Naive thymus-derived CD4-positive, alpha-beta T cell (primary cell): ENCODE data around the gene SANBR. TPM values are rescaled to one million over a fixed set of nuclear protein-coding genes. Genes with fewer than 3 reads are reported as not detected.
"Not testable (repeated sequence)": the region's sequence is repeated elsewhere in the genome, so short reads cannot be mapped to it uniquely, and the experiment has no call there.

Experiments
- ATAC-seq: fragments of 150-1000 bp; cut with Tn5 transposase; 2 replicates; pipeline ENCODE4 v1.10.0; 2021; ENCODE audit warnings: mild to moderate bottlenecking, moderate library complexity
- CTCF ChIA-PET: fragments of 350-600 bp; sonication (Branson Sonifier 250); formaldehyde crosslinking; loops from one replicate; lab custom pipeline; 2021; ENCODE audit warnings: antibody characterized with exemption; lab: Charles Lee
- POLR2A ChIA-PET: fragments of 350-600 bp; sonication (Branson Sonifier 250); formaldehyde crosslinking; loops from one replicate; lab custom pipeline; 2021; ENCODE audit warnings: antibody characterized with exemption, inconsistent platforms; lab: Charles Lee
- DNase-seq, 9 donors: peaks; one replicate each; pipeline versions ENCODE4 v3.0.0 to v3.0.0-alpha.2; 2020 to 2022; ENCODE audit warnings: mixed read lengths in 1 of 9
- H3K27ac ChIP-seq: one replicate; pipeline ENCODE4 v1.7.0; 2013; ENCODE audit warnings: mild to moderate bottlenecking, low read depth, low read length, moderate library complexity
- H3K27me3 ChIP-seq, 2 donors: one replicate each; pipeline ENCODE4 v1.7.0; 2013; ENCODE audit warnings: low read length in 2 of 2, mild to moderate bottlenecking in 2 of 2, moderate library complexity in 2 of 2; ENCODE audit not compliant: control insufficient read depth in 2 of 2, insufficient read depth in 2 of 2
- H3K36me3 ChIP-seq, 3 experiments: 1 replicate in 2 of 3; 2 replicates in 1 of 3; pipeline ENCODE4 v1.7.0; 2013; ENCODE audit warnings: low read length in 3 of 3, mild to moderate bottlenecking in 3 of 3, moderate library complexity in 1 of 3; ENCODE audit not compliant: insufficient read depth in 3 of 3, control insufficient read depth in 2 of 3
- H3K4me1 ChIP-seq, 2 donors: one replicate each; pipeline ENCODE4 v1.7.0; 2013; ENCODE audit warnings: low read length in 2 of 2, mild to moderate bottlenecking in 2 of 2, moderate library complexity in 1 of 2; ENCODE audit not compliant: control insufficient read depth in 2 of 2, insufficient read depth in 2 of 2
- H3K4me3 ChIP-seq: 2 replicates; pipeline ENCODE4 v1.7.0; 2013; ENCODE audit warnings: mild to moderate bottlenecking, low read length
- H3K9me3 ChIP-seq, 3 experiments: 1 replicate in 2 of 3; 2 replicates in 1 of 3; pipeline ENCODE4 v1.7.0; 2013; ENCODE audit warnings: low read length in 3 of 3; ENCODE audit not compliant: control insufficient read depth in 2 of 3
- H3K27ac Mint-ChIP-seq, 9 donors: one replicate each; pipeline ENCODE4 v1.8.0; 2020 to 2022; ENCODE audit warnings: mixed read lengths in 9 of 9, mild to moderate bottlenecking in 8 of 9, moderate library complexity in 5 of 9, inconsistent platforms in 2 of 9
- H3K27me3 Mint-ChIP-seq, 5 donors: one replicate each; pipeline ENCODE4 v1.8.0; 2021 to 2022; ENCODE audit warnings: mixed read lengths in 5 of 5, mild to moderate bottlenecking in 1 of 5
- H3K36me3 Mint-ChIP-seq, 5 donors: one replicate each; pipeline ENCODE4 v1.8.0; 2020 to 2022; ENCODE audit warnings: mixed read lengths in 5 of 5, mild to moderate bottlenecking in 3 of 5, inconsistent platforms in 1 of 5
- H3K4me1 Mint-ChIP-seq, 7 donors: one replicate each; pipeline ENCODE4 v1.8.0; 2020 to 2022; ENCODE audit warnings: mixed read lengths in 7 of 7, mild to moderate bottlenecking in 3 of 7, inconsistent platforms in 1 of 7
- H3K4me3 Mint-ChIP-seq, 10 donors: one replicate each; pipeline ENCODE4 v1.8.0; 2020 to 2022; ENCODE audit warnings: mild to moderate bottlenecking in 10 of 10, mixed read lengths in 10 of 10, moderate library complexity in 6 of 10, inconsistent platforms in 2 of 10
- H3K9me3 Mint-ChIP-seq, 11 donors: one replicate each; pipeline ENCODE4 v1.8.0; 2020 to 2022; ENCODE audit warnings: mixed read lengths in 11 of 11, mild to moderate bottlenecking in 4 of 11, inconsistent platforms in 1 of 11, moderate library complexity in 1 of 11
- intact Hi-C, 2 donors: fragments of 100-400 bp; cut with micrococcal nuclease; formaldehyde crosslinking; loops; one replicate each; pipeline ENCODE4 v1.15.1; 2023
- polyA plus RNA-seq, 2 donors: library from polyadenylated mRNA; unstranded; fragments of 300-500 nt; fragmentation: Illumina TruSeq; gene quantifications; one replicate each; pipeline ENCODE4 v1.2.3, GENCODE V29; 2021
- total RNA-seq, 6 experiments: library from RNA in 5 of 6; stranded (reverse) in 5 of 6; gene quantifications; 1 replicate in 5 of 6; 2 replicates in 1 of 6; pipeline ENCODE4 v1.2.3 and lab custom pipeline; 2021 to 2026

Gene SANBR
- total and polyA plus RNA-seq, 7 experiments from 2014 or later, result 0.24 to 5.9 (median 3.4) TPM

DNA sequence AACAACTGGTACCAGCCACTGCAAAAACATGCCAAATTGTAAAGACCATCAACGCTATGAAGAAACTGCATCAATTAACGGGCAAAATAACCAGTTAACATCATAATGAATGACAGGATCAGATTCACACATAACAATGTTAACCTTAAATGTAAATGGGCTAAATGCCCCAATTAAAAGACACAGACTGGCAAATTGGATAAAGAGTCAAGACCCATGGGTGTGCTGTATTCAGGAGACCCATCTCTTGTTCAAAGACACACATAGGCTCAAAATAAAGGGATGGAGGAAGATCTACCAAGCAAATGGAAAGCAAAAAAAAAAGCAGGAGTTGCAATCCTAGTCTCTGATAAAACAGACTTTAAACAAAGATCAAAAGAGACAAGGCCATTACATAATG lies 29.0 kb upstream of the SANBR start:
- H3K27ac ChIP-seq, ATAC-seq, intact Hi-C loops, H3K4me3 ChIP-seq, H3K27me3 ChIP-seq, CTCF ChIA-PET, H3K27me3 Mint-ChIP-seq, POLR2A ChIA-PET, H3K4me3 Mint-ChIP-seq, DNase-seq, H3K9me3 ChIP-seq, H3K4me1 ChIP-seq: not testable (repeated sequence)
- Mint-ChIP-seq H3K36me3 (peaks cover 4 to 72% (median 27%) of the 10 kb centered on the region in 5 donors), H3K4me1 (peaks cover 4 to 46% (median 27%) of the 10 kb centered on the region in 7 donors), H3K27ac (peak overlapping the region in 2 of 9 donors; percentile 35 to 57), H3K9me3 (peaks cover 0 to 27% (median 0%) of the 10 kb centered on the region in 11 donors)
- H3K36me3 ChIP-seq, result peaks cover 0 to 27% (median 7%) of the 10 kb centered on the region in 3 experiments

GRCh38 chr2:61042807-61043206 lies 22.9 kb upstream of the SANBR start:
- Mint-ChIP-seq H3K4me3 (no peak overlapping the region), H3K27me3 (no peaks in the 10 kb centered on the region), H3K27ac (no peak overlapping the region), H3K4me1 (peaks cover 7 to 41% (median 32%) of the 10 kb centered on the region in 7 donors), H3K36me3 (peaks cover 0 to 31% (median 9%) of the 10 kb centered on the region in 5 donors), H3K9me3 (peaks cover 0 to 8% (median 0%) of the 10 kb centered on the region in 11 donors)
- ATAC-seq (no peak), DNase-seq (no peak)
- Histone ChIP-seq H3K36me3 (peaks cover 0 to 4% (median 0%) of the 10 kb centered on the region in 3 experiments), H3K4me1 (peaks cover 0 to 10% of the 10 kb centered on the region in 2 donors), H3K9me3 (no peaks in the 10 kb centered on the region), H3K27me3 (no peaks in the 10 kb centered on the region), H3K4me3 (no peak overlapping the region), H3K27ac (no peak overlapping the region)
- POLR2A ChIA-PET, result no interaction called here
- intact Hi-C loops, result no loop called here
- CTCF ChIA-PET, result no interaction called here

DNA sequence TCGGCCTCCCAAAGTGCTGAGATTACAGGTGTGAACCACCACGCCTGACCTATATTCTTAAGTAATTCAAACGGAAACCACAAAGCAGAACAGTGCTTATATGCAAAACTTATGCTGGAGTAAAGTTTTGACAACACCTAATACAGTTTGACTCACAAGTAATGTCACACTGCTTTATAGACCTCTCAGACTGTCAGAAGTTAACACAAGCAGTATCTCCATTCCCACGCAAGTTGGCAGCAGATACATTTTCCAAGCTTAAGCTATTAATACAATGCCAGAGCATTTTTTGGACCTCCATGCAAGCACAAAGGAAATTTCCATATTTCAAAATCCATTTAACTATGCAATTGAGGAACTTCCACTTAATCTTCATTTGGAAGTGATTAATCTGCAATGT lies 21.0 kb upstream of the SANBR start:
- Histone ChIP-seq H3K9me3 (no peaks in the 10 kb centered on the region), H3K36me3 (peaks cover 3 to 16% (median 8%) of the 10 kb centered on the region in 3 experiments), H3K27ac (no peak overlapping the region), H3K4me1 (peaks cover 0 to 10% of the 10 kb centered on the region in 2 donors), H3K4me3 (no peak overlapping the region), H3K27me3 (no peaks in the 10 kb centered on the region)
- ChIA-PET POLR2A (no interaction called here), CTCF (no interaction called here)
- ATAC-seq (no peak), DNase-seq (no peak)
- H3K27ac Mint-ChIP-seq, result peak overlapping the region in 2 of 9 donors; percentile 14 to 46
- intact Hi-C loops, result no loop called here
- no peaks in the 10 kb centered on the region for H3K27me3 Mint-ChIP-seq
- peaks cover 7 to 36% (median 25%) of the 10 kb centered on the region in 7 donors for H3K4me1 Mint-ChIP-seq
- H3K36me3 Mint-ChIP-seq, result peaks cover 0 to 25% (median 16%) of the 10 kb centered on the region in 5 donors
- peaks cover 0 to 2% (median 0%) of the 10 kb centered on the region in 11 donors for H3K9me3 Mint-ChIP-seq
- no peak overlapping the region for H3K4me3 Mint-ChIP-seq

- Mint-ChIP-seq H3K4me1 (peaks cover 7 to 31% (median 20%) of the 10 kb centered on the region in 7 donors), H3K9me3 (peaks cover 0 to 1% (median 0%) of the 10 kb centered on the region in 11 donors), H3K36me3 (peaks cover 0 to 24% (median 16%) of the 10 kb centered on the region in 5 donors), H3K4me3 (no peak overlapping the region), H3K27ac (no peak overlapping the region), H3K27me3 (no peaks in the 10 kb centered on the region)
- ATAC-seq (no peak), DNase-seq (no peak)
- H3K27ac ChIP-seq, result no peak overlapping the region
- intact Hi-C loops, result no loop called here
- H3K36me3 ChIP-seq, result peaks cover 3 to 20% (median 8%) of the 10 kb centered on the region in 3 experiments
- no peak overlapping the region for H3K4me3 ChIP-seq
- POLR2A ChIA-PET, result no interaction called here
- peaks cover 0 to 10% of the 10 kb centered on the region in 2 donors for H3K4me1 ChIP-seq
- CTCF ChIA-PET, result interaction anchor here (0.6 kb wide), 1 partner anchor 21 kb away, joined by 4 read pairs; no protein-coding TSS in a partner anchor
- no peaks in the 10 kb centered on the region for H3K9me3 ChIP-seq
- no peaks in the 10 kb centered on the region for H3K27me3 ChIP-seq
These were observed 20.4 kb upstream of the SANBR start for GRCh38 chr2:61045226-61045625.

- ATAC-seq (no peak), DNase-seq (no peak)
- no peak overlapping the region for H3K27ac Mint-ChIP-seq
- Histone ChIP-seq H3K27me3 (no peaks in the 10 kb centered on the region), H3K36me3 (peaks cover 3 to 24% (median 8%) of the 10 kb centered on the region in 3 experiments), H3K4me3 (no peak overlapping the region), H3K9me3 (no peaks in the 10 kb centered on the region), H3K4me1 (peaks cover 0 to 9% of the 10 kb centered on the region in 2 donors), H3K27ac (no peak overlapping the region)
- H3K36me3 Mint-ChIP-seq, result peaks cover 0 to 25% (median 16%) of the 10 kb centered on the region in 5 donors
- POLR2A ChIA-PET, result no interaction called here
- intact Hi-C loops, result no loop called here
- CTCF ChIA-PET, result interaction anchor here (0.6 kb wide), 1 partner anchor 20 kb away, joined by 4 read pairs; no protein-coding TSS in a partner anchor
- no peak overlapping the region for H3K4me3 Mint-ChIP-seq
- no peaks in the 10 kb centered on the region for H3K27me3 Mint-ChIP-seq
- H3K9me3 Mint-ChIP-seq, result peaks cover 0 to 1% (median 0%) of the 10 kb centered on the region in 11 donors
- peaks cover 7 to 26% (median 14%) of the 10 kb centered on the region in 7 donors for H3K4me1 Mint-ChIP-seq
These were observed 19.7 kb upstream of the SANBR start for GRCh38 chr2:61045999-61046398.

- ChIA-PET POLR2A (no interaction called here), CTCF (no interaction called here)
- H3K4me1 Mint-ChIP-seq, result peaks cover 0 to 7% (median 5%) of the 10 kb centered on the region in 7 donors
- Histone ChIP-seq H3K9me3 (no peaks in the 10 kb centered on the region), H3K4me1 (no peaks in the 10 kb centered on the region), H3K36me3 (peaks cover 0 to under 1% (median 0%) of the 10 kb centered on the region in 3 experiments), H3K27me3 (no peaks in the 10 kb centered on the region), H3K27ac (no peak overlapping the region), H3K4me3 (no peak overlapping the region)
- peak overlapping the region in 2 of 9 donors; percentile 9 to 47 for H3K27ac Mint-ChIP-seq
- no peaks in the 10 kb centered on the region for H3K27me3 Mint-ChIP-seq
- no peak overlapping the region for H3K4me3 Mint-ChIP-seq
- ATAC-seq (peak; percentile 18), DNase-seq (peak in 1 of 9 donors; percentile 2)
- intact Hi-C loops, result loop anchor here in 1 of 2 donors (10.0 kb wide), 1 partner anchor 1711 kb away; no protein-coding TSS in a partner anchor
- no peaks in the 10 kb centered on the region for H3K9me3 Mint-ChIP-seq
- peaks cover 0 to 21% (median 14%) of the 10 kb centered on the region in 5 donors for H3K36me3 Mint-ChIP-seq
These were observed 10.1 kb upstream of the SANBR start for GRCh38 chr2:61055557-61055956.
